Activated CD8-positive, alpha-beta memory T cell treated with anti-CD3 and anti-CD28 coated beads, Interleukin-2, amount 50 U/mL, for 1 hour (primary cell): ENCODE measurements around the gene VPS37B.

Experiments
- DNase-seq: peaks from one replicate; pipeline ENCODE4 v3.0.0-alpha.2; 2020; ENCODE audit errors: extremely low read depth

Gene VPS37B

GRCh38 chr12:122852336-122853275, 43.3 kb downstream of the VPS37B start:
- DNase-seq = no peak

DNA sequence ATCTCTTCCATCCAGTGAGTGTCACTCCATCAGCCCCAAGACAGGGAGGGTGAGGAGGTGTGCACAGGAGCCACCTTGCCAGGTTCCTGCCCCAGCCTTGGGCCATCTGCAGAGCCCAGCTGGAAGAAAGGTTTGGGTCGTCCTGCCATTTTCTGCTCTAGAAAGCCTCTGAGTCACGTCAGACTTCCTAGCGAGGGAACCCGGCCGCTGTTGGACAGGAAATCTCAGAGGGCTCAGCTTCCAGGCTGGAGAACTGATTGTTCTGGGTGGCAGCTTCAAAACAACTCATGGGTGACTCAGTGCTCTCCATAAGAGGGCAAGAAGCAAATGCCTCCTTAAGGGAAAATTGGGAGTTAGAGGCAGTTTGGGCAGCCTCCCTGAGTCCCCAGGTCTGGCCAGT, 44.1 kb downstream of the VPS37B start:
- DNase-seq = no peak

DNA sequence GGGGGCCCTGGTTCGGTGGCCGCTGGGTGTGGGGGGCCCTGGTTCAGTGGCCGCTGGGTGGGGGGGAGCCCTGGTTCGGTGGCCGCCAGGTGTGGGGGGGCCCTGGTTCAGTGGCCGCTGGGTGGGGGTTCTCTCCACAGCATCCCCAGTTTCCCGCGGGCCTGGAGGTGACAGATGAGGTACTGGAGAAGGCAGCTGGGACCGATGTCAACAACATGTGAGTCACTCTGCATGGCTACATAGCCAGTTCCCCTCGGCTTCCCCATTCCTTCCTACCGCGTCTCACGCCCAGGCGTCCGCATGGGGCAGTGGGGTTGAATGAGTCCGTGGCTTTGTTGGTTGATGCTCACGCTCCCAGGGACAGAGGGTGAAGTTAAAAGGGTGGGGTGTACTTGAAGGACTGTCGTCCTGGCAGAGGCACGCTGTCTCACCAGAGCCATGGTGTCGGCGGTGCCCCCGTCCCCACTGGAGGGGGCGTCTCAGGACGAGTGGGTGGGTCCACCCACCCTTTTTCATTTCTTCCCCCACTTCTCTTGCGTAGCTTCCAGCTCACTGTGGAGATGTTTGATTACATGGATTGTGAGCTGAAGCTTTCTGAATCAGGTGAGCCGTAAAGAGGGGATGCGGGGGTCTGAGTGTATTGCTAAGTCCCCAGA, 45.1 kb downstream of the VPS37B start:
- DNase-seq = no peak

- no peak for DNase-seq
Observed at GRCh38 chr12:122850048-122850445, 45.9 kb downstream of the VPS37B start.

- DNase-seq = no peak
Observed at GRCh38 chr12:122849352-122850047, 46.4 kb downstream of the VPS37B start.

DNA sequence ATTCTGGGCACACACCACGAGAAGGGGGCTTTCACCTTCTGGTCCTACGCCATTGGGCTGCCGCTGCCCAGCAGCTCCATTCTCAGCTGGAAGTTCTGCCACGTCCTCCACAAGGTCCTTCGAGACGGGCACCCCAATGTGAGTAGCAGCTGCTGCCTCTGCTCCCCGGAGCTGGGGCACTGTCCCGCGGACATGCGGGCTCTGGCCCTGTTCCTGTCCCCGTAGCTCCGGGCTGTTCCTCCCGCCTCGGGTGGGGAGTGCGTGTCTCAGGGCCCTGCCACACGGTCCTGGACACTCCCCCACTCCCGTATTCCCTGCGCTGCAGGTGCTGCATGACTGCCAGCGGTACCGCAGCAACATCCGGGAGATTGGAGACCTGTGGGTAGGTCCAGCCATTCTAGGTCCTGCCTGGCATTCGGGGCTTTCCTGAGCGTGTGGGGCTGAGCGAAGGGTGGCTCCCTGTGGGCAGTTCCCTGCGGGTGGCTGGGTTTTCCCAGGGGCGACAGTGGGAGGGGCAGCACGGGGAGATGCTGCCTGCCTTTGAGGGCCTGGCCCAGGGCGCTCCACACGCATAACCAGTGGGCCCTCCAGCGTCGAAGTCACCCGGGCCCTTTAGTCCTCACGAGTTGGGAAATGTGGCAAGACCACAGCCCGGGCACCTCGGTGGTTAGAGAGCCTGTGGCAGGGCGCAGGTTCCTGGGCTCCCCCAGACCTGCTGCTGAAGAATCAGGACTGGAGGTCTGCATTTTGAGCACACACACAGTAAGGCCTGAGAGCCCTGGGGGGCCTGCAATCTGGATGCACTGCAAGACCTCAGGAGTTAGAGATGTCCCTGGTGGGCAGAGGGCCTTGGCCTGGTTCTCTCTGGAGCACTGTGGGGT, 47.2 kb downstream of the VPS37B start:
- no peak for DNase-seq

GRCh38 chr12:122847921-122848421, 48.0 kb downstream of the VPS37B start:
- DNase-seq = no peak

DNA sequence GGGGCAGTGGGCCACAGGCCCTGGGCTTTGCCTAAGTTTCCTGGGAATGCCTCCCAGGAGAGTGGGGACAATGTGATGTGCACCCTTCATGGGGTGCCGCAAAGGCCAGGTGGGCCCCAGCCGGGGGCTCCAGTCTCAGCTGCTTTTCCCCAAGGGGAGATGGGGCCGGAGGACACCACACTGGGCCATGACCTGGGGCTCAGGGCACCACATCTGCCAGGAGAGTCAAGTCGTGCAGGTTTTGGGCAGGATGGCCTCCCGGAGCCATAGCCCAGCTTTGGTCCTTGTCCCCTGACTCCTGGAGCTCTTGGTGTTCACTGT, 48.4 kb downstream of the VPS37B start:
- DNase-seq = no peak

DNA sequence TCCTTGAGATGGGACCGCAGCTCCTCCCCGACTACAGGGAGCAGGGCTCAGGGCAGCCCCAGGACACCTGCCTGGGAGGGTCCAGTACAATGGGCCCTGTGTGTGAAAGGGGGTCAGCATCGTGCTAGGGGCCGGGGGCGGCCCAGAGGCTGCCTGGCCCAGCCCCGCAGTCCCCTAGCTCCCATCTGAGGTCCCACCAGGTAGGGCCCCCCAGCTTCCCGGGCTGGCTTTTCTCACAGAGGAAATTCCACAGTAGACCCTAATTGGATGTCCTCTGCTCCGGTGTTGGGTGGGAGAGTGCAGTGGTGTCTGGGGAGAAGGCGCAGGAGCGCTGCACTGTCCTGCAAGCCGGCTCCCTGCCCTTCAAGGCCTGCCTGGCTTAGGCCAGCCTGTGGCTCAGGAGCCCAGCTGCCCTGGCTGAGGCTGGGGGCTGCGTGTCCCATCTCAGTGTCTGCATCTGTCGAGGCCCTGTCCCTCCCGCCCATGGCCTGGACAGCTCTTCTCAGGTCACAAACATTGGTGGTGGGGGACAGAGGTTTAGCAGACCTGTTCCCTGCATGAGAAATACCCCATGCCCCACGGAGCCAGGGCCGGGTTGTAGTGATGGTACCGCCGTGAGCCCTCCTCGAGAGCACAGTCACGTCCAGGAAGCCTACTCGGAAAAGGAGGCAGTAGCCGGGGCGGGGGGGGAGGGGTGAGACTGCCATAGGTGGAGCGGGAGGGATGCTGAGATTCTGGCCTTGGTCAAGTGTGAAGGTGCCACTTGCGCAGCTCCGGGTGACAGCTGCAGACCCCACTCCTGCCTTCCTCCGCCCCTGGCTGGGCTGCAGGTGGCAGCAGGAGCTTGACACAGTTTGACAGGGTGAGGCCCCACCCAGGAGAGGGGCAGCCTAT, 49.1 kb downstream of the VPS37B start:
- no peak for DNase-seq

DNA sequence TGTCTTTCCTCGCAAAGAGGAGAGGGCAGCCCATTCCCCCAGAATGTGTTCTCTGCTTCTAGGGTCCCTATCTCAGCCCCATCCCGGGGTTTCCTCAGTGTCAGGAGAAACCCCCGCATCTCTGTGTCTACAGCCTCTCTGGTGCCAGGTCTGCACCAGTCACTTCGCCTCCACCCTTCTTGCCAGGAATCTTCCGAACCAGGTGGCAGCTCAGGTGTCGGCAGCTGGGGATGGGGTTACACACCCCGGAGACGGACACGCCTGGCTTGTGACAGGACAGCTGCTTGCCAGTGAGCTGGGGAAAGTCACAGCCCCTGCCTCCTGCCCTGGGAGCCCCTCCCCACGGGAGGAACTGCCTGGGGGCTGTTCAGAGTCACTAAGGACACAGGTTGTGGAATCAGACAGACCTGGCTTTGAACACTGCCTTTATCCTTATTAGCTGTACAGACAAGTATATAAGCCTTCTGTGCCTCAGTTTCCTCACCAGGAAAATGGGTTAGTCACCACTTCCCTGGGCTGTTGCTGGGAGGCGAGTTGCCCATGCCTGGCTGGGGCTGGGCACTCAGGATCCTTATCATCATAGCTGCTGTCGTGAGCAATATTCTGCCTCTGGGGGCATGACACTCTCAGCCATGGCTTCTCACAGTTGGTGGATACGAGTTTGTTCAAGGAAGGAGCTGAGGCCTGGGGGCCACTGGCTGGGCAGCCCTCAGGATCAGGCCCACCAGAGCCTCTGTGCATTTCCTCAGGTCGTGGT, 49.9 kb downstream of the VPS37B start:
- DNase-seq = no peak

DNA sequence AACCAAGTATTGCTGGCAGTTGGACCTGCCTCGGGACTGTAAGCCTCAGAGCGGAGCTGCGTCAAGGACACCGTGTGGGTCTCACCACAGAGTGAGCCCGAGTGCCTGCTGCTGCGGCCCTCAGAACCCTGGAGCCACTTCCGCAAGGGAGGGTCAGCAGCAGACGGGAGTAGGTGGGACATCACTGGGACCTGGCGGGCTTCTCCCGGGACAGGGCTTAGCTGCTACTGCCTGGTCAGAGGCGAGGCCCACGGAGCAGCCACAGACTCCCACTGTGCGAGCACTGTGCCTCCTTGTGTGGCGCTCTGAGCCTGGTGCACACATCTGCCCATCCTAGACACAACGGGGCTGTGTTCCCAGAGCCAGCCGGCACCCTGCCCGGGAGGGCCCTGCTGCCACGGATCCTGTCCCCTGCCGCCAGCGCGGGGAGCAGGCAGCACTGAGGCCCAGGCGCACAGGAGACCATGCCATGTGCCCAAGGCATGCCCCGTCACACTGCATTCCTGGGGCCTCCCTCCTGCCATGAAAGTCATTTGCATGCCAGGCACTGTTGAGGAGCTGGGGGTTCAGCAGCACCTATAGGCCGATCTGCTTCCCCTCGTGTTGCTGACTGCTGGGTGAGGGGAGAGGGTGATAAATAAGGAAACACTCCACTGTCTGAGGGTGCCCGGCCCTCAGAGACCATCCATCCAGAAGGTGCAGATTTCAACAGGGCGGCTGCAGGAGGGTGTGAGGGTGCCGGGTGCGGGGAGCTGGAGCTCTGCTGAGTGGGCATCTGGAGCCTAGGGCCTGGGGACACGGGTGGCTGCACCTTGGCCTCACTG, 50.7 kb downstream of the VPS37B start:
- no peak for DNase-seq

DNA sequence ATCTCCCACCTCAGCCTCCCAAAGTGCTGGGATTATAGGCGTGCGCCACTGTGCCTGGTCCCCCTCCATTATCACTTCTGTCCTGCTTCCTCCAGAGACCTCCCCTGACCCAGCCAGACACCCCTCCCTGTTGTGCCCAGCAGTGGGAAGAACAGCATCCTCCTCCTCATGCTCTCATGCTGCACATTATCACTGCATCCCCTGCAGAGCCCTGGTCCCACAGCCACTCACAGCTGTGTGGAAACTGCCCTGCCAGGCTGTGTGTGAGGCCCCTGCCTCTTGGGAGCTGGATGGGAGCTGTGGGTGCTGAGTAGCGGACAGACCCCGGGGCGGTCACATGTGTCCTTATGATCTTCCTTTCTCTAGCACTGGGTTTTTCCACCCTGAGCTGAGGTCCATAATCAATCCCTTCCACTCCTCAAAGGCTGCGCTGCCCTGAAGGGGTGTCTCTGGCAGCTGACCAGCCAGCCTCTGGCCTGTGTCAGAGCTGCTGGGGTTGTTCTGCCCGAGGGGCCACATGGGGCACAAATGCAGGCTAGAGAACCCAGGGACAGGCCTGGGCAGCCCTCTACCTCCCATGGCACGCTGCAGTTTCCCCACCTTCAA, 51.5 kb downstream of the VPS37B start:
- no peak for DNase-seq

DNA sequence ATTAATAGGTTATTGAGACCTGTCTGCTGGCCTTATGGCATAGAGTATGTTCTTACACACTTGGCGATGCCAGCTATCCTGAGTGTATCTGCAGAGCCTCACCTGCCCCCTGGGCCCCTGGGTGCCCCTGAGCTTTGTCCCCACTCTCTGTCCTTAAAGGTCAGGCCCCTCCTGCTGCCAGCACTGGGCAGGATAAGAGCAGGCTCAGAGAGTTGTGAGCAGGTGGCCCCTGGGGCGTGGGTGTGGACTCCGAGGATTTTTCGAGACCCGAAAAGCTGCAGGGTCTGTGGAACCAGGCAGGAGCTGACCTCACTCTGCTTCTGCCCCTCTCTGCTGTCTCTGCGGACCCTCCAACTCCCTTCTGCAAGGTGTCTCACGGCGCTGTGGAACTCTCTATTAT, 52.5 kb downstream of the VPS37B start:
- no peak for DNase-seq

GRCh38 chr12:122842505-122843405, 53.2 kb downstream of the VPS37B start:
- no peak for DNase-seq

DNA sequence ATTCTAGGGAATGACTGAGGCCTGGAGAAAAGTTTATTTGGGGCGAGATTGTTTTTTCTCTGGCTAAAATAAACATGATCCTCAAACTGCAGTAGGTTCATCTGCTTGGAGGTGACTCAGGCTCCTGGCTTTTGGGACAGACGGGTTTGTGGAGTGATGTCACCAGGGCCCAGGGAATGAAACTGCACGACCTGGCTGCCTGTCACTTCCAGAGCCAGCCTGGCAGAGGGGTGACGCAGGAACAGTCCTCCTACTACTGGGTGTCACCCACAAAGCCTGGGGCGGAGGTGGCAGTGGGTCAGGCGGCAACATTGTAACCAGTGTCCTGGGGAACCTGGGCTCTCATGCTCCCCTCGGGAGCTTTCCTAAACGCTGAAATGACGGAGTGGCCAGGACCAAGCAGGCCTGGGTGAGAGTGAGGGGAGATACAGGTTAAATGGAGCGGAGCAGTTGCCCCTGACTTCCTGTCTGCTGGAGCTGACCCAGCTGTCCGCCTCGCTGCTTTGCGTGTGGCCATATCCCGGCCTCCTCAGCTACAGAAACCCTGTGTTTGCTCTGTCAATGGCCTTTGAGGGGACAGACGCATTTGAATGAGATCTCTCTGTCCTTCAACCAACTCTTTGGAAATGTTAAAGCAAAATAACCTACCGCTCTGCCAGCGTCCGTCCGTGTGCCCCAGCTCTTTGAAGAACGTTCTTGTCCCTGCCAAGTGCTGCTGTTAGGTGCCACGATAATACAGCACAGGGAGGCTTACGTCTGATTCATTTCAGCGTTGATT, 54.2 kb downstream of the VPS37B start:
- DNase-seq = no peak
